Sigmoid colon (tissue), 7 donors: ENCODE results near the gene MCU. TPM values are rescaled to one million over a fixed set of nuclear protein-coding genes. Genes with fewer than 3 reads are reported as not detected.

Source experiments
- DNase-seq: peaks from one replicate; pipeline ENCODE4 v3.0.0-alpha.2; 2019
- H3K27ac ChIP-seq, 4 donors: fragments of 200-600 bp; sonication (generic); one replicate each; pipeline ENCODE4 v1.5.1; 2016 to 2019; ENCODE audit warnings: mild to moderate bottlenecking in 1 of 4
- H3K27me3 ChIP-seq, 3 donors: fragments of 200-600 bp; sonication (generic); one replicate each; pipeline ENCODE4 v1.5.1; 2019; ENCODE audit warnings: mild to moderate bottlenecking in 1 of 3
- H3K36me3 ChIP-seq, 4 donors: fragments of 200-600 bp; sonication (generic); one replicate each; pipeline ENCODE4 v1.5.1; 2016 to 2019
- H3K4me1 ChIP-seq, 4 donors: fragments of 200-600 bp; sonication (generic); one replicate each; pipeline ENCODE4 v1.5.1; 2017 to 2019
- H3K4me3 ChIP-seq, 4 donors: fragments of 200-600 bp; sonication (generic); one replicate each; pipeline ENCODE4 v1.5.1; 2017 to 2019; ENCODE audit warnings: mild to moderate bottlenecking in 2 of 4, moderate library complexity in 1 of 4
- H3K9me3 ChIP-seq, 4 donors: fragments of 200-600 bp in 3 of 4; sonication (generic) in 3 of 4; one replicate each; pipeline versions ENCODE4 v1.5.1 to v1.6.1; 2013 to 2019
- CTCF ChIP-seq, 4 experiments: fragments of 450-650 bp in 3 of 4; fragments of 200-600 bp in 1 of 4; IDR thresholded peaks; one replicate each; pipeline ENCODE4 v1.5.1; 2016 to 2019; ENCODE audit warnings: antibody characterized with exemption in 4 of 4, mild to moderate bottlenecking in 3 of 4, moderate library complexity in 2 of 4
- EP300 ChIP-seq, 4 donors: sonication (generic); formaldehyde crosslinking; IDR thresholded peaks; one replicate each; pipeline ENCODE4 v1.6.1; 2017; ENCODE audit warnings: antibody characterized with exemption in 4 of 4
- POLR2A ChIP-seq, 2 donors: fragments of 450-650 bp; IDR thresholded peaks; one replicate each; pipeline ENCODE4 v1.6.1; 2016; ENCODE audit warnings: antibody characterized with exemption in 2 of 2, mild to moderate bottlenecking in 2 of 2, moderate library complexity in 2 of 2
- POLR2AphosphoS5 ChIP-seq, 4 donors: sonication (generic); formaldehyde crosslinking; IDR thresholded peaks; one replicate each; pipeline ENCODE4 v1.6.1; 2017; ENCODE audit warnings: antibody characterized with exemption in 4 of 4
- WGBS, 2 donors: extraction: QIAGEN DNeasy Blood & Tissue Kit; methylation state at CpG; one replicate each; pipeline ENCODE4 v1.1.7; 2013; 5-methylcytosine and 5-hydroxymethylcytosine counted together
- intact Hi-C: fragments of 100-400 bp; cut with DNase I; formaldehyde crosslinking; loops from one replicate; pipeline ENCODE4 v1.15.1; 2023
- polyA plus RNA-seq, 3 donors: library from polyadenylated mRNA; stranded (reverse); fragments of 200-250 nt; gene quantifications; one replicate each; pipeline ENCODE4 v1.2.3, GENCODE V29; 2013
- total RNA-seq, 4 donors: library from RNA; depleted of rRNA; stranded (reverse); fragments of >200 nt; gene quantifications; one replicate each; pipeline ENCODE4 v1.1.0, GENCODE V29; 2016
- donor health status: healthy with polysubstance abuse.
- donor health status: Bipolar disorder and iron deficiency.
- donor health status: healthy.

Gene MCU
- total and polyA plus RNA-seq, 7 donors, result 14.7 to 75.6 (median 19.4) TPM

- no peaks in the 10 kb centered on the region for H3K36me3 ChIP-seq
- H3K4me1 ChIP-seq, result no peaks in the 10 kb centered on the region
- H3K27ac ChIP-seq, result no peak overlapping the region
- intact Hi-C loops, result no loop called here
- H3K4me3 ChIP-seq, result no peak overlapping the region
- no peak for DNase-seq
- no peaks in the 10 kb centered on the region for H3K27me3 ChIP-seq
- 61 to 67% methylated on average over 5 of the region's 5 CpGs for WGBS, 2 donors
- no peak for TF ChIP-seq POLR2A (IDR thresholded peaks at IDR 0.05)
- TF ChIP-seq POLR2AphosphoS5 (IDR thresholded peaks at IDR 0.05), result no peak
- TF ChIP-seq CTCF (IDR thresholded peaks at IDR 0.05), result no peak
- no peak for TF ChIP-seq EP300 (IDR thresholded peaks at IDR 0.05)
- H3K9me3 ChIP-seq, result no peaks in the 10 kb centered on the region
Measured at GRCh38 chr10:72649291-72649690, 42.7 kb upstream of the MCU start.

GRCh38 chr10:72653383-72654096, 38.4 kb upstream of the MCU start:
- H3K4me3 ChIP-seq, result no peak overlapping the region
- H3K9me3 ChIP-seq, result no peaks in the 10 kb centered on the region
- H3K4me1 ChIP-seq, result no peaks in the 10 kb centered on the region
- no peak overlapping the region for H3K27ac ChIP-seq
- WGBS, 2 donors, result 82 to 87% methylated on average over 6 of the region's 6 CpGs
- intact Hi-C loops, result no loop called here
- no peaks in the 10 kb centered on the region for H3K36me3 ChIP-seq
- DNase-seq, result no peak
- H3K27me3 ChIP-seq, result no peaks in the 10 kb centered on the region
- TF ChIP-seq EP300 (IDR thresholded peaks at IDR 0.05) (no peak), POLR2A (IDR thresholded peaks at IDR 0.05) (no peak), CTCF (IDR thresholded peaks at IDR 0.05) (no peak), POLR2AphosphoS5 (IDR thresholded peaks at IDR 0.05) (no peak)

- DNase-seq, result no peak
- no peak overlapping the region for H3K27ac ChIP-seq
- WGBS, 2 donors, result 59 to 67% methylated on average over 3 of the region's 3 CpGs
- no peaks in the 10 kb centered on the region for H3K36me3 ChIP-seq
- no peaks in the 10 kb centered on the region for H3K27me3 ChIP-seq
- no peaks in the 10 kb centered on the region for H3K4me1 ChIP-seq
- intact Hi-C loops, result no loop called here
- TF ChIP-seq EP300 (IDR thresholded peaks at IDR 0.05) (no peak), POLR2AphosphoS5 (IDR thresholded peaks at IDR 0.05) (no peak), POLR2A (IDR thresholded peaks at IDR 0.05) (no peak), CTCF (IDR thresholded peaks at IDR 0.05) (no peak)
- H3K9me3 ChIP-seq, result no peaks in the 10 kb centered on the region
- no peak overlapping the region for H3K4me3 ChIP-seq
Measured at GRCh38 chr10:72654720-72655119, 37.2 kb upstream of the MCU start.

- Histone ChIP-seq H3K4me3 (no peak overlapping the region), H3K36me3 (no peaks in the 10 kb centered on the region), H3K27ac (no peak overlapping the region), H3K27me3 (no peaks in the 10 kb centered on the region), H3K9me3 (no peaks in the 10 kb centered on the region), H3K4me1 (no peaks in the 10 kb centered on the region)
- no peak for DNase-seq
- WGBS, 2 donors, result 42 to 80% methylated on average over 5 of the region's 5 CpGs
- TF ChIP-seq EP300 (IDR thresholded peaks at IDR 0.05) (no peak), POLR2A (IDR thresholded peaks at IDR 0.05) (no peak), CTCF (IDR thresholded peaks at IDR 0.05) (no peak), POLR2AphosphoS5 (IDR thresholded peaks at IDR 0.05) (no peak)
- intact Hi-C loops, result no loop called here
Measured at GRCh38 chr10:72658696-72659400, 33.1 kb upstream of the MCU start.
